C4-2B (cell line): ENCODE data around the gene KCNQ1.

Source experiments
- ZFX ChIP-seq: fragments of 450-650 bp; IDR thresholded peaks from 2 replicates; pipeline ENCODE4 v1.6.1; 2017
- TF ChIP-seq, protein P1 (sequence below): fragments of 450-650 bp; conservative IDR thresholded peaks from 2 replicates; pipeline ENCODE4 v1.5.1; 2017; ENCODE audit warnings: mild to moderate bottlenecking

- TF ChIP-seq, protein P1, sequence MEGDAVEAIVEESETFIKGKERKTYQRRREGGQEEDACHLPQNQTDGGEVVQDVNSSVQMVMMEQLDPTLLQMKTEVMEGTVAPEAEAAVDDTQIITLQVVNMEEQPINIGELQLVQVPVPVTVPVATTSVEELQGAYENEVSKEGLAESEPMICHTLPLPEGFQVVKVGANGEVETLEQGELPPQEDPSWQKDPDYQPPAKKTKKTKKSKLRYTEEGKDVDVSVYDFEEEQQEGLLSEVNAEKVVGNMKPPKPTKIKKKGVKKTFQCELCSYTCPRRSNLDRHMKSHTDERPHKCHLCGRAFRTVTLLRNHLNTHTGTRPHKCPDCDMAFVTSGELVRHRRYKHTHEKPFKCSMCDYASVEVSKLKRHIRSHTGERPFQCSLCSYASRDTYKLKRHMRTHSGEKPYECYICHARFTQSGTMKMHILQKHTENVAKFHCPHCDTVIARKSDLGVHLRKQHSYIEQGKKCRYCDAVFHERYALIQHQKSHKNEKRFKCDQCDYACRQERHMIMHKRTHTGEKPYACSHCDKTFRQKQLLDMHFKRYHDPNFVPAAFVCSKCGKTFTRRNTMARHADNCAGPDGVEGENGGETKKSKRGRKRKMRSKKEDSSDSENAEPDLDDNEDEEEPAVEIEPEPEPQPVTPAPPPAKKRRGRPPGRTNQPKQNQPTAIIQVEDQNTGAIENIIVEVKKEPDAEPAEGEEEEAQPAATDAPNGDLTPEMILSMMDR = no peak
- no peak for TF ChIP-seq ZFX
These were observed 11.5 kb upstream of the KCNQ1 start for GRCh38 chr11:2433106-2433925.
